ENCODE results near the gene RAD51D.

- no peak for TF ChIP-seq CTCF (IDR thresholded peaks at IDR 0.05)
- no peak for TF ChIP-seq POLR2A (IDR thresholded peaks at IDR 0.05; ENCODE audit: low read depth)
Observed at GRCh38 chr17:35046245-35046644, 73.4 kb downstream of the RAD51D start.
